IMR-90 (cell line): ENCODE results near the gene ZNF385B. TPM values are rescaled to one million over a fixed set of nuclear protein-coding genes. Genes with fewer than 3 reads are reported as not detected.

Source experiments
- ATAC-seq: fragments of 200-7000 bp; cut with Tn5 transposase; 2 replicates; pipeline ENCODE4 v1.9.1; 2020; ENCODE audit warnings: low read depth, mild to moderate bottlenecking, moderate library complexity
- BruUV-seq: library from RNA; stranded (reverse); fragments of 400-500 nt; replicated peaks from 2 replicates; lab custom pipeline; 2021; lab: Mats Ljungman, UMichigan
- CTCF ChIA-PET: fragments of 300-600 bp; formaldehyde crosslinking; extraction: SDS; loops from one replicate; lab custom pipeline; 2021; ENCODE audit warnings: antibody characterized with exemption; lab: Yijun Ruan, JAX
- POLR2A ChIA-PET: fragments of 300-600 bp; sonication (Branson Sonifier 250); formaldehyde crosslinking; loops from one replicate; lab custom pipeline; 2022; ENCODE audit warnings: antibody characterized with exemption; ENCODE audit not compliant: unreplicated experiment; lab: Charles Lee
- DNase-seq: peaks from one replicate; pipeline ENCODE4 v3.0.0; 2013
- H2AFZ ChIP-seq: replicated peaks from 2 replicates; pipeline ENCODE3; 2013; ENCODE audit warnings: low read length, mild to moderate bottlenecking; ENCODE audit not compliant: poor library complexity
- H2AK5ac ChIP-seq: 2 replicates; pipeline ENCODE4 v1.6.1; 2013; ENCODE audit warnings: low read depth, low read length, inconsistent platforms
- H2AK9ac ChIP-seq: replicated peaks from 2 replicates; pipeline ENCODE3; 2013; ENCODE audit warnings: mild to moderate bottlenecking, low read depth, low read length, moderate library complexity; ENCODE audit not compliant: poor library complexity
- H2BK120ac ChIP-seq: 2 replicates; pipeline ENCODE4 v1.6.1; 2013; ENCODE audit warnings: low read depth, low read length, inconsistent platforms
- H2BK15ac ChIP-seq: 3 replicates; pipeline ENCODE4 v1.6.1; 2013; ENCODE audit warnings: low read depth, low read length, inconsistent platforms
- H2BK20ac ChIP-seq: 2 replicates; pipeline ENCODE4 v1.6.1; 2013; ENCODE audit warnings: low read depth, mild to moderate bottlenecking, inconsistent platforms, low read length, moderate library complexity
- H2BK5ac ChIP-seq: 2 replicates; pipeline ENCODE4 v1.6.1; 2013; ENCODE audit warnings: mild to moderate bottlenecking, low read depth, low read length, inconsistent platforms; ENCODE audit not compliant: poor library complexity, severe bottlenecking
- H3K14ac ChIP-seq: replicated peaks from 2 replicates; pipeline ENCODE4 v1.6.1; 2013; ENCODE audit warnings: low read depth, low read length, inconsistent platforms
- H3K18ac ChIP-seq: 2 replicates; pipeline ENCODE4 v1.6.1; 2013; ENCODE audit warnings: low read depth, low read length, control low read depth
- H3K23ac ChIP-seq: 2 replicates; pipeline ENCODE4 v1.6.1; 2013; ENCODE audit warnings: low read depth, low read length, inconsistent platforms
- H3K27ac ChIP-seq: 2 replicates; pipeline ENCODE4 v1.5.1; 2013; ENCODE audit warnings: mild to moderate bottlenecking, control low read depth, low read length; ENCODE audit not compliant: insufficient read depth
- H3K27me3 ChIP-seq: 2 replicates; pipeline ENCODE4 v1.6.1; 2013; ENCODE audit warnings: low read length; ENCODE audit not compliant: control insufficient read depth, insufficient read depth
- H3K36me3 ChIP-seq: 2 replicates; pipeline ENCODE4 v1.6.1; 2013; ENCODE audit warnings: low read length, mixed read lengths; ENCODE audit not compliant: control insufficient read depth, insufficient read depth
- H3K4ac ChIP-seq: 2 replicates; pipeline ENCODE4 v1.6.1; 2013; ENCODE audit warnings: low read depth, low read length, inconsistent platforms
- H3K4me1 ChIP-seq: 2 replicates; pipeline ENCODE4 v1.6.1; 2013; ENCODE audit warnings: low read length, mixed read lengths; ENCODE audit not compliant: control insufficient read depth, insufficient read depth
- H3K4me2 ChIP-seq: 2 replicates; pipeline ENCODE4 v1.6.1; 2013; ENCODE audit warnings: low read depth, mild to moderate bottlenecking, control low read depth, low read length, moderate library complexity
- H3K4me3 ChIP-seq: 2 replicates; pipeline ENCODE4 v1.5.1; 2013; ENCODE audit warnings: low read depth, mild to moderate bottlenecking, control low read depth, low read length, moderate library complexity; ENCODE audit not compliant: insufficient read depth
- H3K56ac ChIP-seq: 2 replicates; pipeline ENCODE4 v1.6.1; 2013; ENCODE audit warnings: low read length, inconsistent platforms; ENCODE audit not compliant: insufficient read depth; ENCODE audit errors: extremely low read depth
- H3K79me1 ChIP-seq, 2 experiments: 2 replicates each; pipeline ENCODE4 v1.6.1; 2013; ENCODE audit warnings: low read length in 2 of 2, inconsistent platforms in 1 of 2, low read depth in 1 of 2
- H3K9ac ChIP-seq: 2 replicates; pipeline ENCODE4 v1.6.1; 2013; ENCODE audit warnings: low read depth, low read length, control low read depth
- H3K9me1 ChIP-seq: 2 replicates; pipeline ENCODE4 v1.6.1; 2013; ENCODE audit warnings: low read length, inconsistent platforms; ENCODE audit not compliant: insufficient read depth
- H3K9me3 ChIP-seq: 2 replicates; pipeline ENCODE4 v1.6.1; 2013; ENCODE audit warnings: low read length; ENCODE audit not compliant: control insufficient read depth, insufficient read depth
- H4K20me1 ChIP-seq: 2 replicates; pipeline ENCODE4 v1.6.1; 2013; ENCODE audit warnings: low read length, inconsistent platforms; ENCODE audit not compliant: insufficient read depth
- H4K5ac ChIP-seq: 2 replicates; pipeline ENCODE4 v1.6.1; 2013; ENCODE audit warnings: mild to moderate bottlenecking, low read depth, low read length, control low read depth
- H4K8ac ChIP-seq, 2 experiments: 2 replicates each; pipeline ENCODE4 v1.6.1; 2013; ENCODE audit warnings: low read depth in 2 of 2, low read length in 2 of 2, control low read depth in 1 of 2, inconsistent platforms in 1 of 2
- H4K91ac ChIP-seq: 2 replicates; pipeline ENCODE4 v1.6.1; 2013; ENCODE audit warnings: low read depth, low read length, inconsistent platforms; ENCODE audit not compliant: insufficient read depth
- CEBPB ChIP-seq: IDR thresholded peaks from 2 replicates; pipeline ENCODE4 v1.6.1; 2012; ENCODE audit warnings: low read depth, low read length, improper control_type of control experiment
- CHD1 ChIP-seq: IDR thresholded peaks from 2 replicates; pipeline ENCODE4 v1.6.1; 2012; ENCODE audit warnings: low read depth, low read length, improper control_type of control experiment
- FOS ChIP-seq: fragments of 150-350 bp; IDR thresholded peaks from 2 replicates; pipeline ENCODE4 v1.6.1; 2016; ENCODE audit warnings: low read depth, low read length
- NFE2L2 ChIP-seq: fragments of 150-350 bp; IDR thresholded peaks from 2 replicates; pipeline ENCODE4 v1.6.1; 2016; ENCODE audit warnings: low read depth, mild to moderate bottlenecking, low read length
- RFX5 ChIP-seq: IDR thresholded peaks from 2 replicates; pipeline ENCODE4 v1.8.0; 2012; ENCODE audit warnings: low read depth, mild to moderate bottlenecking, low read length, moderate library complexity
- SMC3 ChIP-seq: fragments of 150-350 bp; IDR thresholded peaks from 2 replicates; pipeline ENCODE4 v1.6.1; 2016; ENCODE audit warnings: low read depth, mild to moderate bottlenecking, antibody characterized with exemption, low read length, moderate library complexity
- WGBS, 2 experiments: methylation state at CpG; one replicate each; pipeline versions ENCODE4 v1.1.5 to v1.1.7; 2013; ENCODE audit warnings: missing lambda C conversion rate in 2 of 2; ENCODE audit not compliant: insufficient read length in 1 of 2; ENCODE audit errors: extremely low coverage in 2 of 2; 5-methylcytosine and 5-hydroxymethylcytosine counted together
- dilution Hi-C: fragments of 300-500 bp; cut with HindIII; formaldehyde crosslinking; loops from one replicate; pipeline ENCODE4 v1.14.3; 2018; ENCODE audit warnings: low sequenced_read_pairs; ENCODE audit not compliant: unreplicated experiment
- in situ Hi-C: fragments of 300-500 bp; cut with MboI; formaldehyde crosslinking; loops from 3 replicates; pipeline ENCODE4 v1.14.3; 2019; ENCODE audit warnings: low sequenced_read_pairs, inconsistent platforms, mixed read lengths
- intact Hi-C: fragments of 100-400 bp; cut with micrococcal nuclease; formaldehyde crosslinking; loops from 2 replicates; pipeline ENCODE4 v1.10.0; 2022
- polyA plus RNA-seq, 3 experiments: library from polyadenylated mRNA; depleted of rRNA; stranded (reverse); fragments of >200 nt; gene quantifications; 2 replicates each; pipeline ENCODE4 v1.2.3, GENCODE V29; 2012; ENCODE audit warnings: low replicate concordance in 1 of 3
- total RNA-seq: library from RNA; depleted of rRNA; stranded (reverse); fragments of >200 nt; gene quantifications from 2 replicates; pipeline ENCODE4 v1.2.3, GENCODE V29; 2012

The ZNF385B gene
- total and polyA plus RNA-seq, 2 of the 4 experiments (the other 2 are of a cell fraction), result not detected

DNA sequence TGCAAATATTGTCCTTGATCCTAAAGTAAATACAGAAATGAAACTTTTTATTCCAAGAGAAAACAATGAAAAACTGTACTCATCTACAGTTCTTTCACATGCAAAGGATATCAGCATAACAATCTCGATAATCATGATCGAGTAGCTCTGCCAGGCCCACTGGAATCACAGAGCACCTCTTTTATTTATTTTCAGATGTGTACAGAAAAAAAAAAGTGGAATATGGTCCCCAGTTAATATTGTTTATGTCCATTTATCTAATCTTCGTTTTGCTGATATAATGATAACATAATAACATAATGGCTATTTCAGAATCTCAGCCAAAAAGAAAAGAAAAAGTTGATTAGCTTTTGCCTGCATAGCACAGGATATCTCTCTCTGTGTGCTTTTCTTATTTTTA lies 6.5 kb downstream of the ZNF385B start:
- ChIA-PET POLR2A (no interaction called here), CTCF (no interaction called here)
- Histone ChIP-seq H2BK20ac (no peak overlapping the region), H4K91ac (no peak overlapping the region), H3K4ac (no peak overlapping the region), H2AK9ac (no peak overlapping the region), H3K4me1 (no peaks in the 10 kb centered on the region), H2BK120ac (no peak overlapping the region), H4K8ac (no peak overlapping the region), H3K14ac (no peak overlapping the region), H3K23ac (no peak overlapping the region), H3K9ac (no peak overlapping the region), H3K9me1 (no peaks in the 10 kb centered on the region), H3K36me3 (no peaks in the 10 kb centered on the region), H3K4me2 (no peak overlapping the region), H3K27ac (no peak overlapping the region), H3K9me3 (no peaks in the 10 kb centered on the region), H2AFZ (no peak overlapping the region), H2BK15ac (no peak overlapping the region), H3K4me3 (no peak overlapping the region), H4K20me1 (no peaks in the 10 kb centered on the region), H3K27me3 (peaks cover 21% of the 10 kb centered on the region), H2AK5ac (no peak overlapping the region), H3K18ac (no peak overlapping the region), H2BK5ac (no peak overlapping the region), H3K79me1 (no peaks in the 10 kb centered on the region), H3K56ac (no peak overlapping the region), H4K5ac (no peak overlapping the region)
- no CpG with 5 or more reads among the region's 3 CpGs for WGBS, 2 experiments
- TF ChIP-seq CHD1 (no peak), SMC3 (no peak), FOS (no peak), NFE2L2 (no peak), CEBPB (no peak), RFX5 (no peak)
- in situ Hi-C loops, result no loop called here
- no TSS peak for BruUV-seq
- ATAC-seq (no peak), DNase-seq (no peak)
- intact Hi-C loops, result no loop called here
- dilution Hi-C loops, result no loop called here
